WTC11 (cell line): ENCODE data around the gene CD5L. TPM values are rescaled to one million over a fixed set of nuclear protein-coding genes. Genes with fewer than 3 reads are reported as not detected.

Experiments
- ATAC-seq: fragments of 200-7000 bp; cut with Tn5 transposase; 2 replicates; pipeline ENCODE4 v1.10.0; 2021; ENCODE audit warnings: mild to moderate bottlenecking, moderate library complexity
- CTCF ChIA-PET: fragments of 300-600 bp; sonication (Branson Sonifier 250); formaldehyde crosslinking; loops from one replicate; lab custom pipeline; 2021; ENCODE audit warnings: antibody characterized with exemption; lab: Charles Lee
- POLR2A ChIA-PET: fragments of 350-600 bp; sonication (Branson Sonifier 250); formaldehyde crosslinking; loops from one replicate; lab custom pipeline; 2021; ENCODE audit warnings: antibody characterized with exemption; lab: Charles Lee
- DNase-seq: peaks from one replicate; pipeline ENCODE4 v3.0.0; 2021; ENCODE audit warnings: low spot score
- H3K27ac Mint-ChIP-seq: 2 replicates; pipeline ENCODE4 v1.8.0; 2021; ENCODE audit warnings: mixed read lengths
- H3K27me3 Mint-ChIP-seq: 2 replicates; pipeline ENCODE4 v1.8.0; 2021; ENCODE audit warnings: low read depth, mild to moderate bottlenecking, moderate library complexity, mixed read lengths
- H3K36me3 Mint-ChIP-seq: 2 replicates; pipeline ENCODE4 v1.8.0; 2021; ENCODE audit warnings: mixed read lengths
- H3K4me1 Mint-ChIP-seq: 2 replicates; pipeline ENCODE4 v1.8.0; 2022; ENCODE audit warnings: mixed read lengths
- H3K4me3 Mint-ChIP-seq: 2 replicates; pipeline ENCODE4 v1.8.0; 2021; ENCODE audit warnings: mild to moderate bottlenecking, moderate library complexity, mixed read lengths
- H3K9me3 Mint-ChIP-seq: 2 replicates; pipeline ENCODE4 v1.8.0; 2021; ENCODE audit warnings: mixed read lengths
- ATF2 ChIP-seq: sonication (generic); formaldehyde crosslinking; IDR thresholded peaks from 2 replicates; pipeline ENCODE4 v1.8.1; 2022; ENCODE audit warnings: low read depth, missing genetic modification reagents, borderline replicate concordance
- ATF3 ChIP-seq: sonication (generic); formaldehyde crosslinking; conservative IDR thresholded peaks from 2 replicates; pipeline ENCODE4 v1.8.1; 2022; ENCODE audit warnings: mild to moderate bottlenecking, missing genetic modification reagents
- CDX4 ChIP-seq: fragments of 250-450 bp; sonication (Bioruptor Pico); IDR thresholded peaks from 2 replicates; pipeline ENCODE4 v1.9.0; 2021; ENCODE audit warnings: moderate library complexity, mild to moderate bottlenecking, inconsistent platforms, borderline replicate concordance
- CTCF ChIP-seq: fragments of 200-600 bp; IDR thresholded peaks from 2 replicates; pipeline ENCODE4 v1.8.0; 2022; ENCODE audit warnings: antibody characterized with exemption
- FOXP4 ChIP-seq: sonication (generic); formaldehyde crosslinking; IDR thresholded peaks from 2 replicates; pipeline ENCODE4 v1.8.0; 2022; ENCODE audit warnings: mild to moderate bottlenecking, missing genetic modification reagents
- NR1H2 ChIP-seq: sonication (generic); formaldehyde crosslinking; IDR thresholded peaks from 2 replicates; pipeline ENCODE4 v1.9.0; 2021; ENCODE audit warnings: mild to moderate bottlenecking, moderate library complexity, missing genetic modification reagents
- TEAD1 ChIP-seq: sonication (generic); formaldehyde crosslinking; IDR thresholded peaks from 2 replicates; pipeline ENCODE4 v1.8.0; 2022; ENCODE audit warnings: mild to moderate bottlenecking, missing genetic modification reagents
- TEAD4 ChIP-seq: sonication (generic); formaldehyde crosslinking; IDR thresholded peaks from 2 replicates; pipeline ENCODE4 v1.8.0; 2022; ENCODE audit warnings: mild to moderate bottlenecking, missing genetic modification reagents
- ZNF121 ChIP-seq: sonication (generic); formaldehyde crosslinking; IDR thresholded peaks from 2 replicates; pipeline ENCODE4 v1.8.0; 2023; ENCODE audit warnings: missing genetic modification reagents
- ZNF138 ChIP-seq: sonication (generic); formaldehyde crosslinking; conservative IDR thresholded peaks from 2 replicates; pipeline ENCODE4 v1.8.1; 2022; ENCODE audit warnings: mild to moderate bottlenecking, moderate library complexity, missing genetic modification reagents
- ZNF416 ChIP-seq: fragments of 250-450 bp; sonication (Bioruptor Pico); IDR thresholded peaks from 2 replicates; pipeline ENCODE4 v1.9.0; 2021; ENCODE audit warnings: mild to moderate bottlenecking, inconsistent platforms
- ZNF532 ChIP-seq: fragments of 250-450 bp; sonication (Bioruptor Pico); IDR thresholded peaks from 2 replicates; pipeline ENCODE4 v1.9.0; 2021; ENCODE audit warnings: mild to moderate bottlenecking, borderline replicate concordance
- total RNA-seq: library from RNA; stranded (reverse); gene quantifications from 3 replicates; pipeline ENCODE4 v1.2.3, GENCODE V29; 2021

Gene CD5L
- total RNA-seq, 1 experiment from 2014 or later: not detected

GRCh38 chr1:157829210-157829609 lies 12.4 kb downstream of the CD5L start:
- no peaks in the 10 kb centered on the region for H3K4me1 Mint-ChIP-seq
- H3K36me3 Mint-ChIP-seq: no peaks in the 10 kb centered on the region
- H3K27me3 Mint-ChIP-seq: peaks cover 6% of the 10 kb centered on the region; the same call in 1 of the 2 replicates
- no peak overlapping the region for H3K27ac Mint-ChIP-seq
- ATAC-seq: no peak
- CTCF ChIA-PET: no interaction called here
- no peak overlapping the region for H3K4me3 Mint-ChIP-seq
- POLR2A ChIA-PET: no interaction called here
- no peak for DNase-seq
- H3K9me3 Mint-ChIP-seq: no peaks in the 10 kb centered on the region
- no peak for TF ChIP-seq ATF2 (CRISPR knock-in tag)
- TF ChIP-seq TEAD1: no peak
- no peak for TF ChIP-seq FOXP4 (CRISPR knock-in tag)
- TF ChIP-seq CDX4: no peak
- TF ChIP-seq ZNF532 (CRISPR knock-in tag): no peak
- no peak for TF ChIP-seq NR1H2 (CRISPR knock-in tag)
- TF ChIP-seq ZNF138 (CRISPR knock-in tag): no peak

GRCh38 chr1:157820299-157820698 lies 21.3 kb downstream of the CD5L start:
- Mint-ChIP-seq H3K36me3 (no peaks in the 10 kb centered on the region), H3K4me3 (no peak overlapping the region), H3K27ac (no peak overlapping the region)
- DNase-seq (no peak), ATAC-seq (no peak)
- TF ChIP-seq ZNF121 (CRISPR knock-in tag): no peak
- no peak for TF ChIP-seq CTCF
- TF ChIP-seq ZNF416: no peak
- no peak for TF ChIP-seq TEAD4 (CRISPR knock-in tag)
- TF ChIP-seq ATF3: no peak
- TF ChIP-seq, all 79 proteins: peak for 0
- Mint-ChIP-seq H3K9me3 (0 out of 2 replicates have a peak, but pooled peaks cover 1% of the 10 kb centered on the region), H3K27me3 (peaks cover 5% of the 10 kb centered on the region; the same call in 1 of the 2 replicates), H3K4me1 (no peaks in the 10 kb centered on the region)
- ChIA-PET POLR2A (no interaction called here), CTCF (no interaction called here)
